Astrocyte (in vitro differentiated cells and primary cell): Measurements from ENCODE around the gene NBEA.

Experiments used
- EZH2 ChIP-seq: IDR thresholded peaks from 2 replicates; pipeline ENCODE4 v1.6.1; 2012; ENCODE audit warnings: mild to moderate bottlenecking, low read length, inconsistent platforms; ENCODE audit not compliant: insufficient read depth
- TF ChIP-seq, protein P1 (sequence below): IDR thresholded peaks from 2 replicates; pipeline ENCODE4 v1.5.1; 2011; ENCODE audit warnings: low read depth, mild to moderate bottlenecking, inconsistent platforms, low read length, moderate library complexity; ENCODE audit not compliant: insufficient read depth

- TF ChIP-seq, protein P1, sequence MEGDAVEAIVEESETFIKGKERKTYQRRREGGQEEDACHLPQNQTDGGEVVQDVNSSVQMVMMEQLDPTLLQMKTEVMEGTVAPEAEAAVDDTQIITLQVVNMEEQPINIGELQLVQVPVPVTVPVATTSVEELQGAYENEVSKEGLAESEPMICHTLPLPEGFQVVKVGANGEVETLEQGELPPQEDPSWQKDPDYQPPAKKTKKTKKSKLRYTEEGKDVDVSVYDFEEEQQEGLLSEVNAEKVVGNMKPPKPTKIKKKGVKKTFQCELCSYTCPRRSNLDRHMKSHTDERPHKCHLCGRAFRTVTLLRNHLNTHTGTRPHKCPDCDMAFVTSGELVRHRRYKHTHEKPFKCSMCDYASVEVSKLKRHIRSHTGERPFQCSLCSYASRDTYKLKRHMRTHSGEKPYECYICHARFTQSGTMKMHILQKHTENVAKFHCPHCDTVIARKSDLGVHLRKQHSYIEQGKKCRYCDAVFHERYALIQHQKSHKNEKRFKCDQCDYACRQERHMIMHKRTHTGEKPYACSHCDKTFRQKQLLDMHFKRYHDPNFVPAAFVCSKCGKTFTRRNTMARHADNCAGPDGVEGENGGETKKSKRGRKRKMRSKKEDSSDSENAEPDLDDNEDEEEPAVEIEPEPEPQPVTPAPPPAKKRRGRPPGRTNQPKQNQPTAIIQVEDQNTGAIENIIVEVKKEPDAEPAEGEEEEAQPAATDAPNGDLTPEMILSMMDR = no peak
- TF ChIP-seq EZH2 = no peak
Observed at GRCh38 chr13:35345992-35346391, 403.9 kb downstream of the NBEA start.
